Natural killer cell treated with Interleukin-12 subunit alpha and Interleukin-12 subunit beta and Interleukin-15 and Interleukin-18, amount 100 ng/mL, for 72 hours (primary cell): ENCODE results near the gene RNPS1. TPM values are rescaled to one million over a fixed set of nuclear protein-coding genes. Genes with fewer than 3 reads are reported as not detected.

Source experiments
- ATAC-seq, 2 donors: fragments of 150-1000 bp; cut with Tn5 transposase in 1 of 2; sonication (Bioruptor Pico), chemical (Tn5 transposase) in 1 of 2; 2 replicates each; pipeline ENCODE4 v1.10.0; 2021
- DNase-seq: peaks from one replicate; pipeline ENCODE4 v3.0.0; 2022; ENCODE audit warnings: low spot score
- H3K27ac Mint-ChIP-seq, 2 donors: 1 replicate in 1 of 2; 2 replicates in 1 of 2; pipeline ENCODE4 v1.8.0; 2022; ENCODE audit warnings: mixed read lengths in 2 of 2, mild to moderate bottlenecking in 1 of 2, moderate library complexity in 1 of 2
- H3K27me3 Mint-ChIP-seq, 2 donors: 1 replicate in 1 of 2; 2 replicates in 1 of 2; pipeline ENCODE4 v1.8.0; 2022; ENCODE audit warnings: mixed read lengths in 2 of 2
- H3K36me3 Mint-ChIP-seq: one replicate; pipeline ENCODE4 v1.8.0; 2022; ENCODE audit warnings: mixed read lengths
- H3K4me1 Mint-ChIP-seq, 2 donors: 1 replicate in 1 of 2; 2 replicates in 1 of 2; pipeline ENCODE4 v1.8.0; 2022; ENCODE audit warnings: low read depth in 2 of 2, mixed read lengths in 2 of 2, mild to moderate bottlenecking in 1 of 2
- H3K4me3 Mint-ChIP-seq: one replicate; pipeline ENCODE4 v1.8.0; 2022; ENCODE audit warnings: mixed read lengths
- H3K9me3 Mint-ChIP-seq: 2 replicates; pipeline ENCODE4 v1.8.0; 2022; ENCODE audit warnings: mixed read lengths
- total RNA-seq, 2 donors: library from RNA; stranded (reverse); gene quantifications; one replicate each; pipeline ENCODE4 v1.2.3, GENCODE V29; 2022

RNPS1 gene
- total RNA-seq, 2 donors from 2014 or later: 256 to 334 TPM

DNA sequence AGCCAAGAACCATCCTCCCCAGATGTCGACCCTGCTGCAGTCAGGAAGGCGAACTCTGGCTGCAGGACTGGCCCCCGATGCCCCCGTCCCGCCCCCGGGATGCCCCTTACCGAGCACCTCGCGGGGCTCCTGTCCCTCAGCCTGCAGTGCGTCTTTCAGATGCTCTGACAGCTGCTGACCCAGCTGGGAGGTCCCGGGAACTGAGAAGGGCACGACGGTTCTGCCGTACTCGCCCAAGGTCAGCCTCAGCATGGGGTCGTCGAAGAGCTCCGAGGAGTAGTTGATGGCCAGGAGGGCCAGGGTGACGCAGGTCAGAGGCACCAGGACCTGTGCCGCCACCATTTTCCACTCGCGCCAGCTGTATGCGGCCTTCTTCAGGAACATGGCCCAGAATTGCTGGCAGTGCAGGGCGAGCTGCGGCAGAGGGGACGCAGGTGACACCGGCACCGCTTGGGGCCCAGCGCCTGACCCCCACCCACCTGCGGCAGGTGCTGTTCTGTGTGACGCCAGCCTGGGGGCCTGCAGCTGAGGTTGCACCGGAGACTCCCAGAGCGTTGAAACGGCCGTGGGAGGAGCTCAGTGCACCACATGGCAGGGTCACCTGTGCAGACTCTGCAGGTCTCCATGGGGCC, 20.1 kb upstream of the RNPS1 start:
- no peak overlapping the region for H3K4me3 Mint-ChIP-seq
- no peaks in the 10 kb centered on the region for H3K27me3 Mint-ChIP-seq
- no peak overlapping the region for H3K27ac Mint-ChIP-seq
- DNase-seq (no peak), ATAC-seq (no peak)
- peaks cover 0 to 3% of the 10 kb centered on the region in 2 donors for H3K4me1 Mint-ChIP-seq
- no peaks in the 10 kb centered on the region for H3K9me3 Mint-ChIP-seq
- H3K36me3 Mint-ChIP-seq: no peaks in the 10 kb centered on the region

DNA sequence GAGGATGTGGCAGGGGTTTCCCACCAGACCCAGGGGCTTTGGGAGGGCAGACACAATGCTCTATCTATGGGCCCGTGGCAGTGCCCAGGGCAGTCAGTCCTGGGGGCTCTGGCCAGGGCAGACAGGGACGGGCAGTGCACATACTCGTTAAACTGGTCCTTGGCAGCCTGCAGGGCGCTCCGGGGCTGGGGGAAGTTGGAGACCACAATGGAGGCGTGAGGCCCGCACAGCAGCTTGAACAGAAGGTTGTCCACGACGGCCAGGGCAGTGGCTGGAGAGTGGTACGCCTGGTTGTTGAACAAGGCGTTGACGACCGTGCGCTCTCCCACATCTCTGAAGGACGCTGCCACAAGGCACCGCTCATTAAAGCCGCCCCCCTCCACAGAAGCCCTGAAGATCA, 18.6 kb upstream of the RNPS1 start:
- no peaks in the 10 kb centered on the region for H3K9me3 Mint-ChIP-seq

DNA sequence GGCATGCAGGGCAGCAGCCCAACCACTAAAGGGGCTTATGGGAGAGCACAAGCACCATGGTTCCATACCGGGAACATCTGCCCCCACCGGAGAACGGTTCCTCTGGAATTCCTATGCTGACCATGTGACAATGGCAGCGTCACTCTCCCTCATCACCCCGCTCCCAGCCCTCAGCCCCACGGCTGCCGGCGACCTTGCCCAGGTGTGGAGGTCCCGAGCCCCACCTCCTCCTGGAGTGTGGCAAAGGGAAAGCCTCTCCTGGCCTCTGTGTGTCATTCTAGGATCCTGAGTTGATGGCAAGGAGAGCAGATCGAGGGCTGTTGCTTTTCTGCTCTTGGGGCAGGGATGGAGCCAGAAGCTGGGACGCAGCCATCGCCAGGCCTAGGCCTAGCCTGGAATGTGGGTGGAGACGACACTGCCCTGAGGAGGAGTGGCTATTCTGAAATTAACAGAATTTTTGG, 17.8 kb upstream of the RNPS1 start:
- Mint-ChIP-seq H3K36me3 (no peaks in the 10 kb centered on the region), H3K27me3 (no peaks in the 10 kb centered on the region), H3K9me3 (no peaks in the 10 kb centered on the region), H3K4me3 (no peak overlapping the region), H3K27ac (no peak overlapping the region), H3K4me1 (peaks cover 0 to 3% of the 10 kb centered on the region in 2 donors)
- DNase-seq (no peak), ATAC-seq (no peak)

More for the DNA sequence above, 18.6 kb upstream of the RNPS1 start:
- no peak overlapping the region for H3K27ac Mint-ChIP-seq
- no peak overlapping the region for H3K4me3 Mint-ChIP-seq
- H3K4me1 Mint-ChIP-seq: peaks cover 0 to 3% of the 10 kb centered on the region in 2 donors
- DNase-seq (no peak), ATAC-seq (no peak)
- no peaks in the 10 kb centered on the region for H3K27me3 Mint-ChIP-seq
- H3K36me3 Mint-ChIP-seq: no peaks in the 10 kb centered on the region

DNA sequence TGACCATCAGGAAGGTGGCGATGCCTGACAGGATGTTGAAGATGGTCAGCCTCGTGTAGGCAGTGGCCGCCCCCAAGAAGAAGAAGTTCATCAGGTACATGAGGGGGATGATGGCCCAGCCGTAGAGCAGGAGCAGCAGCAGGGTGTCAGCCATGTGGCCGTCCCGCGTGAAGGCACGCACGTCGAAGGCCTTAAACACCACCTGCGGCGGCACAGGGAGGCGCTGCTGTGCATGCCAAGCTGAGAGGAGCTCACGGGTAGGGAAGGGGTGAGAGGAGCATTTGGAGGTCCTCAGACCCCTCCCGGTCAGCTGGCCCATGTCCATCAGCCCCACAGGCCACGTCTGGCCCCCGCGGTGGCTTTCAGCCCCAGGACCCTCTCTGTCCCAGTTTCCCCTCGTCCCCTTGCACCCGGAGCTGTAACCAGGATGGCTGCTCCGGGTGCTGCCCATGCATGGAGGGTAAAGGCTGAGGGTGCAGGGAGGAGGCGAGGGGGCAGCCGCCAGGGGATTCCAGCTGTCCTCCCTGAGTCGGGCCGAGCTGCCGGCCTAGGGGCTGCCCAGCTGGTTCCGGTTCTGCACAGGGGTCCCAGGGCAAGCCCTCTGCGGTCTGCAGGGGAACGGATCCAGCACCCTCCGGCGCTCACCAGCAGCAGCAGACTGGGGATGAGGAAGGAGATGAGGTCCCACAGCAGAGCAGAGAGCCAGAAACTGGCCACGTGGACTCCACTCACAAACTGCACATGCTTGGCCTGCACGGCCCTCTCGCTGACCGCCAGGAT, 17.1 kb upstream of the RNPS1 start:
- Mint-ChIP-seq H3K36me3 (no peaks in the 10 kb centered on the region), H3K27me3 (no peaks in the 10 kb centered on the region), H3K4me1 (peaks cover 0 to 3% of the 10 kb centered on the region in 2 donors), H3K9me3 (no peaks in the 10 kb centered on the region), H3K27ac (no peak overlapping the region), H3K4me3 (no peak overlapping the region)
- DNase-seq: peak; percentile 28
- no peak for ATAC-seq

DNA sequence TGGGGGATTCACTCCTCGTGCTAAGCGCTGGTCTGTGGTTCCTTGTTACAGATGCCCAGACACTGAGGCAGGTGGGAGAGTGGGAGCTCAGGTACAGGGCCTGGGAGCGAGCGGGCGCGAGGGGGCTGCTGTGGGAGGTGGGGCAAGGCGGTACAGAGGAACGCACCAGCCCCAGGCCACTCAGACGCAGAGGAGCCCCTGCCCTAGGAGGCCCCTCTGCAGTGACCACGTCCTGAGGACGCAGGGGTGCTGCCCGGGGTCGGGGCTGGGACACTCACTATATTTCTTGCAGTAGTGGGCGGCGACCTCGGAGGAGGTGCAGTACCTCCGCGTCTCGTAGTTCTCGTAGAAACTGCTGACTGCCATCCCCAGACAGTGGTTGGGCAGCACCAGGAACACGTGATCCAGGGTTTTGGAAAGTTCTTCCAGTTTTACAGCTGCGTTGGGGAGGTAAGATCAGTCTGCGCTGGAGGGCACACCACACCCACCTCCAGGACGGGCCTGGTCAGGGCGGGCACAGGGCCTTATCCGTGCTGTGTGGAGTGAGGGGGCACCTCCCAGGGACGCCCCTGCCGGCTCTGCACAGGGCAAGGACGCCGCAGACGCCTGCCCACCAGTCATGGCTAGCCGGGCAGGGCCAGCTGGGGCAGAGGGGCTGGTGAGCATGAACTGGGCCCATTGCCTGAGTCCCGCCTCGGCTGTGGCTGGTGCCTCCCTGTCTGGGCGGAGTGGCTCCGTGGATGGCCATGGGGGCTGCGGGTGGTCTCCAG, 16.3 kb upstream of the RNPS1 start:
- DNase-seq (peak; percentile 51), ATAC-seq (no peak)
- Mint-ChIP-seq H3K36me3 (no peaks in the 10 kb centered on the region), H3K4me1 (peaks cover 0 to 3% of the 10 kb centered on the region in 2 donors), H3K4me3 (no peak overlapping the region), H3K27me3 (no peaks in the 10 kb centered on the region), H3K27ac (no peak overlapping the region), H3K9me3 (no peaks in the 10 kb centered on the region)

DNA sequence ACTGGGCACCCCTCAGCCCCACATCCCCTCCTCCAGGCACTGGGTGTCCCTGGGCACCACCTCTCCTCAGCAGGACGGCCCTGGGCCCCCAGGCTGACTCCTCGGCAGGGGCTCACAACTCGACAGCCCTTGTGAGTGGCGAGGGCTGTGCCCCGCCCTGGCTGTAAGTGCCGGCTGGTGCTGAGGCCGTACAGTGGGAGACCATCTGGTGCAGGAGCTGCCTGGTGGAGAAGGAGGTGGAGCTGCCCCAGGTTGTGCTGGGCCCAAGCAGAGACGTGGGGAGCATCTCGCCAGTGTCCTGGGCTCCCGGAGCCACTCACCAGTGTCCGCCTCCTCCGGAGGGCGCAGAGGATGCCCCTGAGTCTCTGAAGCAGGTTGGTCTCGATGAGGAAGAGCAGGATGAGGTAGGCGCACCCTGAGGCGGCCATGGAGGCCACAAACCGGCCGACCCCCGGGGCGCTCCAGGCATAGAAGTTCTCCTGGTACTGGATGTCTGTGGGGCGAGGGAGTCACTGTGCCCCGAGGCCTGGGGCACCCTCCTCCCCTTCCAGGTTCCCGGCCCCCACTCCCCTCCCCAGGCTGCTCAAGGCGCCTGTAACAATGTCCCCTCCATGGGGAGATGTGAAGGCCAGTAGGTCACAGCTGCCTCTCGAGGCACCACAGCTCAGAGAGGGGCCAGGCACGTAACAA, 15.1 kb upstream of the RNPS1 start:
- DNase-seq (peak; percentile 57), ATAC-seq (no peak)
- no peaks in the 10 kb centered on the region for H3K36me3 Mint-ChIP-seq
- no peak overlapping the region for H3K27ac Mint-ChIP-seq
- H3K4me3 Mint-ChIP-seq: no peak overlapping the region
- no peaks in the 10 kb centered on the region for H3K9me3 Mint-ChIP-seq
- no peaks in the 10 kb centered on the region for H3K27me3 Mint-ChIP-seq
- peaks cover 0 to 3% of the 10 kb centered on the region in 2 donors for H3K4me1 Mint-ChIP-seq

DNA sequence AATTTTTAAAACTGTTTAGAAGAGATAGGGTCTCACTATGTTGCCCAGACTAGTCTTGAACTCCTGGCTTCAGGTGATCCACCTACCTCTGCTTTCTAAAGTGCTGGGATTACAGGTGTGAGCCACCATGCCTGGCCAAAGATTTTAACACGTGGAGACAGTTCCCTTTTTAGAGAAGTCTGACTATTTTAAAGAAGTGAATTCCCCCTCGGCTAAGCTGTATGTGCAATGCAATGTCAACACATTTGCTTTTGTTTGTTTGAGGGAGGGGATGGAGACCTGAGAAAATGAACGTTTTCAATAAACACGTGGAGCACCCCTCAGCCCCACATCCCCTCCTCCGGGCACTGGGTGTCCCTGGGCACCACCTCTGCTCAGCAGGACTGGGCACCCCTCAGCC, 14.3 kb upstream of the RNPS1 start:
- no peaks in the 10 kb centered on the region for H3K27me3 Mint-ChIP-seq
- H3K4me1 Mint-ChIP-seq: peaks cover 0 to 3% of the 10 kb centered on the region in 2 donors
- ATAC-seq (no peak), DNase-seq (peak; percentile 31)
- H3K4me3 Mint-ChIP-seq: no peak overlapping the region
- no peaks in the 10 kb centered on the region for H3K9me3 Mint-ChIP-seq
- H3K27ac Mint-ChIP-seq: no peak overlapping the region
- H3K36me3 Mint-ChIP-seq: no peaks in the 10 kb centered on the region

DNA sequence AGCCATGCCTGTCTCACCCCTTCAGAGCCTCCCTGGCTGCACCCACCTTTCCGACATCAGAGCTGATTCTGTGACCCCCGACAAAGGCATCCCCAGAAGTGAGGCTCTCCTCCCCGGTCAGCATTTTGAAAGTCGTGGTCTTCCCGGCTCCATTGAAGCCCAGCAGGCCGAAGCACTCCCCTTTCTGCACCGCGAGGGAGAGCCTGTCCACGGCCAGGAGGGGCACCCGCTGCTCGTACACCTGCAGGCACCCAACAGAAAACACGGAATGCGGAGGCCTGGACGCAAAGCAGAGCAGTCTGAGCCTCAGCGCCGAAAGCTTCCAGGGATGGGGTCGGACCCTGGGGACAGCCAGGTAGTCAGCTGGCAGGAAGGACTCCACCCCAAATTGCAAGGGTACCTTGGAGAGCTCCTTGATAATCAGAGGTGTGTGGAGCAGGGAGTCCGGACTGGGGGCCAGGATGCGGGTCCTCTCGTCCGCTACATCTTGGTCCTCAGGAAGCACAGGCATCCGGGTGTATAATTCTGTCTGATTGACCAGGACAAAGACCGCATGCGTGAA, 13.1 kb upstream of the RNPS1 start:
- H3K9me3 Mint-ChIP-seq: no peaks in the 10 kb centered on the region
- H3K36me3 Mint-ChIP-seq: no peaks in the 10 kb centered on the region
- ATAC-seq: no peak
- peak; percentile 51 for DNase-seq
- peaks cover 0 to 3% of the 10 kb centered on the region in 2 donors for H3K4me1 Mint-ChIP-seq
- H3K4me3 Mint-ChIP-seq: no peak overlapping the region
- H3K27ac Mint-ChIP-seq: no peak overlapping the region
- no peaks in the 10 kb centered on the region for H3K27me3 Mint-ChIP-seq

DNA sequence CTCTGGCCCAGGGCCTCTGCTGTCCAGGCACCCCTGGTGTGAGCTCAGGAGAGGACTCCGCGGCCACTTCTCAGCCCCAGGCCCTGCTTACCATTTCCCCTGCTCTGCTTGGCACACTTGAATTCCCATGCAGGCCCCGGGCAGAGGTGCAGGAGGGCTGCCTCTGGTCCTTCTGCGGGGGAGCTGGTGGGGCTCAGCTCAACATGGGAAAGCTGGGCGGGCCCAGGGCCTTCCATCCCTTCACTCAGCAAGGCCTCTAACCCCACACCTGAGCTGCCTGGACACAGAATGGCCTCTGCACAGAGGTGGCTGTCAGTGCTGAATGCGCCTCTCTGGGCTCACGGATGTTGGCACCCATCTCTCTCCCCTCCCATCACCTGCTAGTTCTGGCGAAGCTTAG, 12.5 kb upstream of the RNPS1 start:
- Mint-ChIP-seq H3K27ac (no peak overlapping the region), H3K4me3 (no peak overlapping the region), H3K9me3 (no peaks in the 10 kb centered on the region), H3K4me1 (peaks cover 0 to 3% of the 10 kb centered on the region in 2 donors), H3K27me3 (no peaks in the 10 kb centered on the region), H3K36me3 (no peaks in the 10 kb centered on the region)
- DNase-seq: peak; percentile 34
- no peak for ATAC-seq

DNA sequence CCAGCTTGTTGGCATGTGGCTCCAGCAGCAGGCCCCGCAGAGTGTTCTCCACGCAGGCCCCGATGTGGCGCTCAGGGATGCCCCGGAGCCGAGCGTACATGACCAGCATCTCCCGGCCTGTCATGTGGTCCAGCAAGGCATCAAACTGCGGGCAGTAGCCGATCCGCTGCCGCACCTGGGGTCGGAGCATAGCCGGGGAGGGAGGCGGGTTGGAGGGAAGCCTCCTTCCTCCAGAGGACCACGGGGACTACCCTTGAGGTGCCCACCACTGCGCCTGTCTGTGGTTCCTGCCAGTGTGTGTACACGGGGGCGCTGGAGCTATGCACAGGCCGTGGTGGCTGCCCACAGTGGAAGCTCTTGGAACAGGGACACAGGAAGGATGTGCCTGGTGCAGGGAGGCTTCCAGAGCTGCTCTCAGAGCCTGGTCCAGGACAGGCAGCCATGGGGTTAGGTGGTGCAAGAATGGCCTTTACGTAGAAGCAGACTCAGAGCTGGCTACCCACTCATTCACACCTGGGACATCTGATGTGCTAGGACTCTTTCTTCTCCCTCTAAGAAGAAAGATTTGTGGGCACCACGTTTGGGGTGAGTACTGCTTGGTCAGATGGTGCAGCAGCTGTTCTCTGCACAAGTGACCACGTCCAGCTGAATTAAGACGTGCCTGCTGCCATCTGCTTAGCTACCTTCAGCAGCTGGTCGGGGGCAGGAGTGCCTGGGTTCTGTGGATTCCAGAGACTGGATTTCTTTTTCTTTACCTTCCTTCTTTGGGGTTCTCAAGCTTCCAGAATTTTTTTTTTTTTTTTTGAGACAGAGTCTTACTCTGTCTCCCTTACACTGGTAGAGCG, 11.3 kb upstream of the RNPS1 start:
- no peak overlapping the region for H3K27ac Mint-ChIP-seq
- H3K36me3 Mint-ChIP-seq: no peaks in the 10 kb centered on the region
- no peaks in the 10 kb centered on the region for H3K27me3 Mint-ChIP-seq
- ATAC-seq (peak in 1 of 2 donors; percentile 29), DNase-seq (peak; percentile 54)
- no peaks in the 10 kb centered on the region for H3K9me3 Mint-ChIP-seq
- H3K4me3 Mint-ChIP-seq: no peak overlapping the region
- H3K4me1 Mint-ChIP-seq: peaks cover 0 to 3% of the 10 kb centered on the region in 2 donors

DNA sequence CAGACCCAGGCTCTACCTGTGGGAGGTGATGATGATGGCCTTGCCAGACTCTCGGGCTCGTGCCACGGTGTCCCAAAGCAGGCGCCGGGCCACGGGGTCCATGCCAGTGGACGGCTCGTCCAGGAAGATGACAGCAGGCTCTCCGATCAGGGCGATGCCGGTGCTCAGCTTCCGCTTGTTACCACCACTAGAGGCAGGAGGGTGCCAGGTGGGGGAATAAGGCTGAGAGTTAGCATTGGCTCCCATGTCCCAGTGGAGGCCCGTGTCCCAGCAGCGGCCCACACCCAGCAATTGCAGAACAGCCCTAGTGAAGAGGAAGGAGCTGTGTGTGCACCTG, 10.3 kb upstream of the RNPS1 start:
- no peak overlapping the region for H3K4me3 Mint-ChIP-seq
- DNase-seq (no peak), ATAC-seq (no peak)
- no peaks in the 10 kb centered on the region for H3K36me3 Mint-ChIP-seq
- H3K27ac Mint-ChIP-seq: no peak overlapping the region
- H3K4me1 Mint-ChIP-seq: no peaks in the 10 kb centered on the region
- H3K27me3 Mint-ChIP-seq: no peaks in the 10 kb centered on the region
- H3K9me3 Mint-ChIP-seq: no peaks in the 10 kb centered on the region

DNA sequence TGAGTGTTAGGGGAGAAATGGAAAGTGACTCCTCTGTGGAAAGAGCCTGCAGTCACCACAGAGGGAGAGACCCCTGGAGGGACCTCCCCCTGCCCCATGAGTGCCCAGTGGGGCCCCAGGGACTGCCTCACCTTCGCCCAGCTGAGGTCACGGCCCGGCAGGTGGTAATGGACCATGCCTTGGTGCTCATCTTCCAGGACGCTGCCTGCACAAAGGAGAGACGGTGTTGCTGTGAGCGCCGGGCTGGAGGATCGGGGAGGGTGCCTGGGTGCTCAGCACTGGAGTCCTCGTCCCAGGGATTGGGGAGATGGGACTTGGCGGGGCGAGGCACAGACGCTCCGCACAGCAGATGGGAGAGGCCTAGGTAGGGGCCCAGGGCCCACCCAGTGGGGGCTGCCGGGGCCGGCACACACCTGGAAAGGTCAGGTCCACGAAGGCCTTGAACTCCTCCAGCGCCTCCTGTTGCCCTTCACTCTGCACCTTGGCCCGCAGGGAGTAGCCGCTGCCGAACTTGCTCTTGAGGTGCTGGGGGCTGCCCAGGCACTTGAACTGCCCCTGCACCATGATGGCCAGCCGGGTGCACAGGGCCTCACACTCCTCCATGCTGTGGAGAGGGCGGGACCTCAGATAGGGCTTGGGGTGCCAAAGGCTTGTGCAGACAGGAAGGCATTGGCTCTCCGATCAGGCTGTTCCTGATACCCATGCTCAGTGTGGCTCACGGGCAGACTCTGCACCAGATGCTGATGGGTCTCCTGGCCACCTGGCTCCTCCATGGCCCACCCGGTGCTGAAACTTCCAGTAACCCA, 9.7 kb upstream of the RNPS1 start:
- no peaks in the 10 kb centered on the region for H3K9me3 Mint-ChIP-seq
- no peaks in the 10 kb centered on the region for H3K27me3 Mint-ChIP-seq
- no peaks in the 10 kb centered on the region for H3K4me1 Mint-ChIP-seq
- H3K36me3 Mint-ChIP-seq: no peaks in the 10 kb centered on the region
- DNase-seq: peak; percentile 51
- ATAC-seq: no peak
- no peak overlapping the region for H3K27ac Mint-ChIP-seq
- H3K4me3 Mint-ChIP-seq: no peak overlapping the region
